Skeletal muscle satellite cell (primary cell): Measurements from ENCODE around the gene FAM163A.

ENCODE experiments used
- H3K27me3 ChIP-seq: 2 replicates; pipeline ENCODE4 v1.7.0; 2013; ENCODE audit warnings: low read length; ENCODE audit not compliant: control insufficient read depth, insufficient read depth
- H3K36me3 ChIP-seq: 2 replicates; pipeline ENCODE4 v1.7.0; 2013; ENCODE audit warnings: mild to moderate bottlenecking, control low read depth, low read length; ENCODE audit not compliant: insufficient read depth
- H3K4me1 ChIP-seq: 2 replicates; pipeline ENCODE4 v1.7.0; 2013; ENCODE audit warnings: low read length; ENCODE audit not compliant: control insufficient read depth, insufficient read depth
- H3K4me2 ChIP-seq: 2 replicates; pipeline ENCODE4 v1.7.0; 2013; ENCODE audit warnings: mild to moderate bottlenecking, low read length
- H3K4me3 ChIP-seq: 2 replicates; pipeline ENCODE4 v1.7.0; 2013; ENCODE audit warnings: low read length
- H3K9ac ChIP-seq: 2 replicates; pipeline ENCODE4 v1.7.0; 2013; ENCODE audit warnings: mild to moderate bottlenecking, low read depth, low read length, moderate library complexity
- H3K9me3 ChIP-seq: replicated peaks from 2 replicates; pipeline ENCODE4 v1.7.0; 2013; ENCODE audit warnings: mild to moderate bottlenecking, control low read depth, low read length

The FAM163A gene

DNA sequence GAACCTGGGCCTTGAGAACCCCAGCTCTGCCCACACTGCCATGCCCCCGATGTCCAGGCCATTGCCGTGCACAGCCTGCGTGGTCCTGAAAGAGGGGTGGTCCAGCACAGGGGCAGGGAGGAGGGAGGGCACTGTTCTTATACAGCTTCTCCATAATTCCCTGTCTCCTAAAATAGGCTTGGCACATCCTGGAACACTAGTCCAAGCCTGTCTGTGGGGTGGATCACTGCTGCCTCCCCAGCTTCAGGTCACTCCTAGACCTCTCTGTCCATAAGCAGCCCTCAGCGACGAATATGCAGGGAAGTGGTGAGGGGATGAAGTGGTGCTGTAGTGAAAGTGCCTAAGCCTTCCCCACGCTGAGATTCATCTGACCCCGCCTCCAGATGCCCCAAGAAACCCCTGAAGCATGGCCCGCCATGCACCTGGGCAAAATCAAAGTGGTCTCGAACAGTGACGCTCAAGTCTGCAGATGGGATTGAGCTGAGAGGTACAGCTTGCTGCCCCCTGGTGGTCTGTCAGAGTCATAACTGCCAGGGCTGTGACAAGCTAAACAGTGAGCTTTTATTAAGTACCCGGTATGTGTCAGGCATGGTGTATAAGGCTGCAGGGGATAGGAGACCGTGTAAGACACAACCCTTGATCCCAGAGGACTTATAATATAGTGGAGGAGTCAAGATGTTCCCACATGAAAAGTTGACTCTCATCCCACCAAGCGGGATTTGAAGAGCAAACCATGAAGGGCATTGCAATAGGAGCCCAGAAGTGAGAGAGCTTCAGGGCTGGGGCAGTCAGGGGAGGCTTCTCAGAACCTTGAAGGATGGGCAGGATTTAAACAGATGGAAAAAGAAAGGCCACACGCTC is 66.6 kb downstream of the FAM163A start:
- peaks cover 51% of the 10 kb centered on the region for H3K27me3 ChIP-seq
- no peaks in the 10 kb centered on the region for H3K36me3 ChIP-seq
- no peak overlapping the region for H3K4me2 ChIP-seq
- no peak overlapping the region for H3K4me3 ChIP-seq
- H3K4me1 ChIP-seq, result peaks cover 5% of the 10 kb centered on the region
- no peak overlapping the region for H3K9ac ChIP-seq
- no peaks in the 10 kb centered on the region for H3K9me3 ChIP-seq

DNA sequence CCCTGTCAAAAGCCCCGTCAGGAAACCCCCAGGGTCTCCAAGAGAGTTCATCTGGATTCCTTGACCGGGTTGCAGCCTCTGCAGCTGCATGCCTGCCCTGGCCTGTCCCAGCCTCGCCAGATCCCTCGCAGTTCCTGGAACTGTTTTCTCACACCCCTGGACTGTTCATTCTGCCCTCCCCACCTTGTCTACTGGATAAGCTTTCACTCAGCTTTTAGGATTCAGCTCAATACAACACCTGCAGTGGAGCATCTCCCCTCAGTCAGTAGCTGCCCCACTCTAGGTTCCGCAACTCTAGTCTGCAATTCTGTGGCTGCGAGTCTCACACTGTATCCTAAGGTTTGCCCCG is 67.2 kb downstream of the FAM163A start:
- H3K4me1 ChIP-seq, result peaks cover 10% of the 10 kb centered on the region
- peaks cover 51% of the 10 kb centered on the region for H3K27me3 ChIP-seq
- H3K9ac ChIP-seq, result no peak overlapping the region
- H3K36me3 ChIP-seq, result no peaks in the 10 kb centered on the region
- no peak overlapping the region for H3K4me3 ChIP-seq
- no peaks in the 10 kb centered on the region for H3K9me3 ChIP-seq
- no peak overlapping the region for H3K4me2 ChIP-seq

DNA sequence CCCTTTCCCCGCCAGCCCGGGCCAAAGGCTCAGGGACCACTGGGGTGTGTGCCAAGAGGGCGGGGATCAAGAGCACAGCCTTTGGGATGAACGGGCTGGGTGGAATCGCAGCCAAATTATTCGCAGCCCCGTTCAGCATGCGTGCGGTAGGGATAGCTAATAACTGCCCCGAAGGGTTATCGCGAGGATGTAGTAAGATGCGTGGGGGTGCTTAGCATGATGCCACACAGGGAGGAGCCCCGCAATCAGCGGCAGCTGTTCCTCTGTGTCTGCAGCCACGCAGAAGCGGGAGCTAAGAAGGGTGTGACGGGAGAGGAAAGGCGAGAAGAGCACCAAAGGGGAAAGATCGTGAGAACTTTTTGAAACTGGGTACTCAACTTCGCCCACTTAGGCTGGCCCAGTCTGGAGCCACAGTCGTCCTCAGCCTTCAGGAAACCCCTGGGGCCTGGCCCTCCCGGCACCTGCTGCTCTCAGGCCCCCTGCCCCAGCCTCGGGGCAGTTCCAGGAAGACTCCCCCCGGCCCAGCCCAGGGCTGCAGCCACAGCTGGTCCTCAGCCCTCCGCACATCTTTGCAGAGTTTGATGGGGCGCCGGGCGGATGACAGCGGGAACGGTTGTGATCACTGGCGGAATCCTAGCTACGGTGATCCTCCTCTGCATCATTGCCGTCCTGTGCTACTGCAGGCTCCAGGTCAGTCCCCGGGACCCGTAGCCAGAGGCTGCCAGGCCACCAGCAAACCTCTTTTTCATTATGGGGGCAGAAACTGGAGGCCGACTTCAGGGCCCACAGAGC is 69.6 kb downstream of the FAM163A start:
- peaks cover 19% of the 10 kb centered on the region for H3K4me1 ChIP-seq
- no peaks in the 10 kb centered on the region for H3K36me3 ChIP-seq
- peaks cover 44% of the 10 kb centered on the region for H3K27me3 ChIP-seq
- no peak overlapping the region for H3K4me3 ChIP-seq
- no peak overlapping the region for H3K4me2 ChIP-seq
- H3K9me3 ChIP-seq, result no peaks in the 10 kb centered on the region
- H3K9ac ChIP-seq, result no peak overlapping the region

DNA sequence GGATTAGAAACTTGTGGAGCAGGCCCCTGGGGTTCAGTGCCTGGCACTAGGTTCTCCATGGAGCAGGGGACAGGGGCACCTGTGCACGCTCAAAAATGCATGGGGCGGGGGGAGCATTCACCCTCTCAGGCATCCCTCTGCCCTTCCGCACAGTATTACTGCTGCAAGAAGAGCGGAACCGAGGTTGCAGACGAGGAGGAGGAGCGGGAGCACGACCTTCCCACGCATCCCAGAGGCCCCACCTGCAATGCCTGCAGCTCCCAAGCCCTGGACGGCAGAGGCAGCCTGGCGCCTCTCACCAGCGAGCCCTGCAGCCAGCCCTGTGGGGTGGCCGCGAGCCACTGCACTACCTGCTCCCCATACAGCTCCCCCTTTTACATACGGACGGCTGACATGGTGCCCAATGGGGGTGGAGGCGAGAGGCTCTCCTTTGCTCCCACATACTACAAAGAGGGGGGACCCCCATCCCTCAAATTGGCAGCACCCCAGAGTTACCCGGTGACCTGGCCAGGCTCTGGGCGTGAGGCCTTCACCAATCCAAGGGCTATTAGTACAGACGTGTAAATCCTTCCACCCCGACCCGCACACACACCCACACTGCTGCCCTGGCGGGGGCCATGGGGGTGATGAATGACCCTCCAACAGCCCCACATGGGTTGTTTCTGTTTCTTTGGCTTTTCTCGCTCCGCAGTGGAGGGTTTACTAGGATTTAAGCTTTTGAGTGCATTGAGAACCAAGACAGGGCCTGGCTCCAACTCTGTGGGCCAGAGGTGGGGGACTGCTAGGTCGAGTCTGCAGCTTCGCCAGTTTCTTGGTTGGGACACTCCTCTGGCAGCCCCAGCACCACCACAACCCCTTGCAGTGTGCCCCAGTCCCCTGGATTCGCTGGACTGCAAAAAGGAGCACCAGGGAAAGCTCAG is 70.8 kb downstream of the FAM163A start:
- Histone ChIP-seq H3K4me3 (peak overlapping the region; percentile 69), H3K4me2 (peak overlapping the region; percentile 91), H3K9me3 (no peaks in the 10 kb centered on the region), H3K27me3 (peaks cover 41% of the 10 kb centered on the region), H3K9ac (no peak overlapping the region), H3K36me3 (no peaks in the 10 kb centered on the region), H3K4me1 (peaks cover 25% of the 10 kb centered on the region)

DNA sequence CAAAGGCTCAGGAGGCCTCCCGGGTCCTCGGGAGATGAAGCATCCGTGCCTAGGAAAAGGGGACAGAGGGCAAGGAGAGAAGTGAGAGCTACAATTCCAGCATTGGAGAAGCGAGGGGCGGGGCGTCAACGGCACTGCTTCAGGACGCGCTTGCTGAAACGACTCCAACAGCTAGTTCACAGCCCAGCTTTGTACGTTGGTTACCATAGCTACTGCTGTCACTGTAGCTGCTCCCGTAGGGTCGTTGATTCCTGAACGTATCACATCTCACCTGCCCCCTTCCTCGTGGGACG is 71.4 kb downstream of the FAM163A start:
- no peaks in the 10 kb centered on the region for H3K9me3 ChIP-seq
- H3K27me3 ChIP-seq, result peaks cover 41% of the 10 kb centered on the region
- peak overlapping the region; percentile 6 for H3K9ac ChIP-seq

DNA sequence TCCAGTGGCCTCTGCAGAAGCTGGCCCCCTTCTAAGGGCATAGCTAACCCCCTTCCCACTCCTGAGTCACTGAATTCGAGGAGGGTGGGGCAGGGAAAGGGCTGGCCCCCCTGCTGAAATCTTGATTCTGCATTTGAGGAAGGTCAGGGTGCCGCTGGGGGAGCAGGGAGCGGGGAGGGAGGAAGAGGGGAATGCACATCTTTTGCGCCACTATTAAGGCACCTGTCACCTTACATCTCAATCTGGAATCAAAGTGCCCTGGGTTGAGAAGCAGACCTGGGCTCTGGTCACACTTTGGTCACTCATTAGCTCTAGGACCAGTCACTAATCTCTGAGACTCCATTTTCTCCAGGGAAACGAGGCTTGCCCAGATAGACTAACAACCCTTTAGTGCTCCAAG is 72.5 kb downstream of the FAM163A start:
- Histone ChIP-seq H3K4me3 (peak overlapping the region; percentile 69), H3K27me3 (peaks cover 34% of the 10 kb centered on the region), H3K9ac (no peak overlapping the region), H3K36me3 (no peaks in the 10 kb centered on the region), H3K9me3 (no peaks in the 10 kb centered on the region), H3K4me1 (peaks cover 25% of the 10 kb centered on the region), H3K4me2 (peak overlapping the region; percentile 91)

More for the DNA sequence above, 71.4 kb downstream of the FAM163A start:
- Histone ChIP-seq H3K4me1 (peaks cover 25% of the 10 kb centered on the region), H3K4me3 (peak overlapping the region; percentile 69), H3K4me2 (peak overlapping the region; percentile 91), H3K36me3 (no peaks in the 10 kb centered on the region)

DNA sequence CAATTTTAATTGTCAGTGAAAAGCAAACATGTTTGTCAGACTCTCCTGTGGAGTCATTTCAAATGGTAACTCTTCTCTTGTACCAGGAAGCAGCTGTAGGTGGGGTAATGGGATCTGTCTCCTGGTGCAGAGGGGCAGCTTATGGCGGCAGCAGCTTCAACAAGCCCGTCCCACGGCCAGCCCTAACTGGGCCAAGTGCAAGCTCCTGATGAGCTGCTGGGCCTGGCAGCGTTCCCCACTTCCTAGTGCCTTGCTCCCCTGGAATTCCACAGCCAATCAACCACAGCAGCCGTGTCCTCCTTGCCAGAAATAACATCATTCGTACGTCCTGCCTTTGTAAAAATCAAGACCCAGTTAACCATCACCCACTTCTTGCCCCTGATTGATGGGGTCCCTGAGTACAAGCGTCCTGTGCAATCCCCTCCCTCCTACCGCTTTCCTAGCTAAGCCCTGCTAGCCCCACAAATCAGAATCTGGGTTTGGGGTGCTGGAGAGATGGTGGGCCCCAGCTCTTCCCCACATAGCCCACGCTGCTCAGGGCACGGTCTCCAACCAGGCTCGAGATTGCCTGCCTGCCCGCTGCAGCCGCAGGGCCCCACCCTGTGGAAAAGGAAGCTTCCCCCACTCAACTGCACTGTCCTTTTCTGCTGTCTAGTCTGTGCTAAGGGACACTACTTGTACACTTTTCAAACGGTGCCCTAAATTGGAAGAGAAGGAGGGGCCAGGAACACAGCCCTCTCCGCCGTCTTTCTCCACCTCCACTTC is 73.3 kb downstream of the FAM163A start:
- Histone ChIP-seq H3K27me3 (peaks cover 28% of the 10 kb centered on the region), H3K4me2 (no peak overlapping the region), H3K9me3 (no peaks in the 10 kb centered on the region), H3K4me1 (peaks cover 25% of the 10 kb centered on the region), H3K36me3 (no peaks in the 10 kb centered on the region), H3K4me3 (no peak overlapping the region), H3K9ac (no peak overlapping the region)

DNA sequence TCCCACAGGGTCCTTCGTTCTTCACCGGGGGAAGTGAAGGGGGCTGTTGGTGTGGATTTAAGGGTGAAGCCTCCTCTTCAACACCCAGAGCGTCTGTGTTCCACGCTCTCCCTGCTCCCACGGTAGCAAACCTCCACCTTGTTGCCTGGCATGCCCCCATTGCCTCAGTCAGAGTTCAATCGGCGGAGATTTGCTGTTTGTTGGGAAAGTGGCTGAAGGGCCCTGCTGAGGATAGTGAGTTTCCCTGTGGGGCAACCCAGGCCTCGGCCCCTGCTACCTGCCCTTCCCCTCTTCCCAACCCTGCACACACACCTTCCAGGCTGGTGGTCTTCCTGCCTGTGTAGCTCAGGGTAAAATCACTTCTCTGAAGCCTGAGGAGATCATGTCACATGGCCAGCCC is 74.0 kb downstream of the FAM163A start:
- no peak overlapping the region for H3K4me3 ChIP-seq
- H3K27me3 ChIP-seq, result peaks cover 22% of the 10 kb centered on the region
- no peak overlapping the region for H3K9ac ChIP-seq
- H3K9me3 ChIP-seq, result no peaks in the 10 kb centered on the region
- H3K4me1 ChIP-seq, result peaks cover 25% of the 10 kb centered on the region
- no peak overlapping the region for H3K4me2 ChIP-seq
- no peaks in the 10 kb centered on the region for H3K36me3 ChIP-seq

DNA sequence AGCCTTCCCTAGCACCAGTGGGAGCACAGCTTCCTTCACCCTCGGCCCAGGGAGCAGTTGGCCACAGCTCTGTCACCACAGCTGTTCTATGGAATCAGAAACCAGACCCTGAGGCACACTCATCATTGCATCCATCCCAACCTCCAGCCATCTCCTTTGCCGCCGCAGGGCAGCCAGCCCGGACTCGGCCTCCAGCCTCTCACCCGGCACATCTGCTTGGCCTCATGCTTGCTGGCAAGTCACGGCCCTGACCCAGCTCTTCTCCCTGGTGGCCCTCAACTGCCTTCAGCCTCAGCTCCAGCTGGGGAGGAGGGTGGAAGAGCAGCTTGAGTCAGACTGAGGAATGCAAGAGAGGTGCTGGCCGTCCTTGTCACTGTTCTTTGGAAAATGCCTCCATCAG is 74.7 kb downstream of the FAM163A start:
- H3K4me2 ChIP-seq, result peak overlapping the region; percentile 16
- peaks cover 25% of the 10 kb centered on the region for H3K4me1 ChIP-seq
- no peaks in the 10 kb centered on the region for H3K36me3 ChIP-seq
- no peaks in the 10 kb centered on the region for H3K9me3 ChIP-seq
- H3K27me3 ChIP-seq, result peaks cover 14% of the 10 kb centered on the region
- H3K4me3 ChIP-seq, result no peak overlapping the region
- no peak overlapping the region for H3K9ac ChIP-seq

DNA sequence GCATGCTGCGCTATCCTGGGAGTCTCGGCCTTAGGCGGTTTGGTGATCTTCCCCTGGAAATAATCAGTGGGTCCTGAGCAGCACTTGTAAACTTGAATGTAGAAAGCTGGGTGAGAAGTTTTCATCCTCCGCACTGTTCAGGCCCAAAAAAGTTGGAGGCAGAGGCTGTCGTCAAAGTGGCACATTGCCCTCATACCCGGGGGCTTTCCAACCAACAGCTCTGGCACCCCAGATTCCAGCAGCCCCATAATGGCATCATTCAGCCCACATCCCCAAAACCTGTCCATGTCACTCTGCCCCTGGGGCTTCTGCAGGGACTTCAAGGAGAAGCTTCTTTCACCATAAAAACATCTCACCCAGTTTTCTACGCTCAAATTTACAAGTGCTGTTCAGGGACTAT is 75.2 kb downstream of the FAM163A start:
- Histone ChIP-seq H3K9ac (no peak overlapping the region), H3K27me3 (peaks cover 10% of the 10 kb centered on the region), H3K4me3 (no peak overlapping the region), H3K4me2 (no peak overlapping the region), H3K4me1 (peaks cover 25% of the 10 kb centered on the region), H3K9me3 (no peaks in the 10 kb centered on the region), H3K36me3 (no peaks in the 10 kb centered on the region)
